HG03064 (cell line): Measurements from ENCODE around the gene MMP20.

Experiments used
- ATAC-seq: cut with Tn5 transposase; IDR thresholded peaks from one replicate; pipeline ENCODE4 v1.9.1; 2021; ENCODE audit warnings: low read depth; ENCODE audit not compliant: unreplicated experiment

The MMP20 gene

GRCh38 chr11:102561636-102562035, 63.5 kb downstream of the MMP20 start:
- ATAC-seq: no peak

GRCh38 chr11:102560555-102561011, 64.5 kb downstream of the MMP20 start:
- peak; percentile 64 for ATAC-seq

- ATAC-seq: no peak
Measured at GRCh38 chr11:102559839-102560238, 65.3 kb downstream of the MMP20 start.

- no peak for ATAC-seq
Measured at GRCh38 chr11:102555091-102555490, 70.0 kb downstream of the MMP20 start.

- ATAC-seq: peak; percentile 69
Measured at GRCh38 chr11:102553835-102554282, 71.3 kb downstream of the MMP20 start.

GRCh38 chr11:102552447-102553194, 72.5 kb downstream of the MMP20 start:
- no peak for ATAC-seq

GRCh38 chr11:102552020-102552419, 73.1 kb downstream of the MMP20 start:
- ATAC-seq: no peak

GRCh38 chr11:102551169-102551781, 73.9 kb downstream of the MMP20 start:
- no peak for ATAC-seq

- ATAC-seq: peak; percentile 70
Measured at GRCh38 chr11:102546923-102547471, 78.1 kb downstream of the MMP20 start.

GRCh38 chr11:102546427-102546826, 78.7 kb downstream of the MMP20 start:
- peak; percentile 40 for ATAC-seq

GRCh38 chr11:102545701-102546100, 79.4 kb downstream of the MMP20 start:
- ATAC-seq: no peak

- ATAC-seq: no peak
Measured at GRCh38 chr11:102544594-102544993, 80.5 kb downstream of the MMP20 start.

- ATAC-seq: no peak
Measured at GRCh38 chr11:102539567-102539966, 85.6 kb downstream of the MMP20 start.

GRCh38 chr11:102538932-102539331, 86.2 kb downstream of the MMP20 start:
- no peak for ATAC-seq

- ATAC-seq: no peak
Measured at GRCh38 chr11:102534261-102534872, 90.8 kb downstream of the MMP20 start.

GRCh38 chr11:102530558-102530957, 94.6 kb downstream of the MMP20 start, which contains the start of gene MMP7:
Gene MMP7 (minus strand): TSS chr11:102530747. CDS start chr11:102530700, 47 bp downstream.
- peak; percentile 56 for ATAC-seq

- ATAC-seq: no peak
Measured at GRCh38 chr11:102528618-102529017, 96.5 kb downstream of the MMP20 start.

- no peak for ATAC-seq
Measured at GRCh38 chr11:102527684-102528083, 97.4 kb downstream of the MMP20 start.

GRCh38 chr11:102527041-102527440, 98.1 kb downstream of the MMP20 start:
- no peak for ATAC-seq
